ENCODE data around the gene MAP3K5. TPM values are rescaled to one million over a fixed set of nuclear protein-coding genes. Genes with fewer than 3 reads are reported as not detected.

The MAP3K5 gene
- total and polyA plus RNA-seq, 4 experiments from 2014 or later = 7.3 to 31.7 (median 28.8) TPM

DNA sequence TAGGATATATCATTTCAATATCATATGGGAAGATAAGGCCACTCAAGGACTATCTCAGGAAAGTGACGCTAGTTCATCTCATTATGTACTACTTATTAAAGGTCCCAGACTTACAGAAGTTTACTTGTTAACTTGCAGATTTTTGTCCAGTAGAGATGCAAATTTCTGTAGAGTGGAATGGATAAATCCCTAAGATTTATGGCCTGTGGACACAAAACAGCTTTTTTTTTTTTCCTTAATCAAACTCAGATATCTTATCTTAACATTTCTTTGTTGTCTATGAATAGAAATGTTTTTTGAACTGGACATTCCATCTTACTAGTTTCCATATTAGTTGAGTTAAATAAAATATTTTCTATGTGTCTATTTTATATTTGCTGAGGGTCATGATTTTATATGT is 131.6 kb downstream of the MAP3K5 start:
- Mint-ChIP-seq H3K4me1 (peaks cover 0 to 6% (median 0%) of the 10 kb centered on the region in 4 donors), H3K9me3 (no peaks in the 10 kb centered on the region), H3K4me3 (no peak overlapping the region), H3K27ac (no peak overlapping the region), H3K27me3 (no peaks in the 10 kb centered on the region), H3K36me3 (peaks cover 8 to 21% of the 10 kb centered on the region in 2 donors)
- H3K9me3 ChIP-seq (ENCODE audit: control insufficient read depth in 1 of 2, low read length in 2 of 2) = no peaks in the 10 kb centered on the region
- no peaks in the 10 kb centered on the region for H3K27me3 ChIP-seq (ENCODE audit: insufficient read depth, low read length)
- H3K4me3 ChIP-seq (ENCODE audit: low read length in 2 of 2) = no peak overlapping the region
- no peaks in the 10 kb centered on the region for H3K36me3 ChIP-seq (ENCODE audit: insufficient read depth, low read length)
- POLR2A ChIA-PET (ENCODE audit: partially characterized antibody) = interaction anchor here (0.9 kb wide), 1 partner anchor 132 kb away, joined by 4 read pairs; the partner anchor contains the start of gene MAP3K5
- no peaks in the 10 kb centered on the region for H3K4me1 ChIP-seq (ENCODE audit: insufficient read depth, low read length)
- H3K27ac ChIP-seq (ENCODE audit: low read depth, low read length) = no peak overlapping the region
- no peak for DNase-seq
- intact Hi-C loops (cut with micrococcal nuclease) = no loop called here
- CTCF ChIA-PET (ENCODE audit: partially characterized antibody) = interaction anchor here (0.6 kb wide), 1 partner anchor 185 kb away, joined by 3 read pairs; no protein-coding TSS in a partner anchor

DNA sequence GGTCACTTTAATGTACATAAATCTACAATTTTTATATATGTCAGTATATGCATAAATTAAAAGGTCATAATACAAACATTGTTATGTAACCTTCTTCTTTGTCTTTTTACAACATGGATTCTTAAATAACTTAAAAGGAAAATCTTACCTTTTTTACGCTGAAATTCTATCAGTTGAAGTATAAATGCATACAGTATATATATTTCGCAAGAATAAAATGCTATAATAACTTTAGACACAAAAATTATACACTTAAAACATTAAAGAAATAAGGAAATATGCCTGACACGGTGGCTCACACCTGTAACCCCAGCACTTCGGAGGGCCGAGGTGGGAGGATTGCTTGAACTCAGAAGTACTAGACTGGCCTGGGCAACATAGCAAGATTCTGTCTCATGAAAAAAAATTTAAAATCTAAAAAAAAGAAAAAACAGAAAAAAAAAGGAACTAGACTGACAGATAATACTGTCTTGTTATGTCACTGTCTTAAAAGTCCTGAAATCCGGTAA is 132.2 kb downstream of the MAP3K5 start:
- Mint-ChIP-seq H3K9me3 (no peaks in the 10 kb centered on the region), H3K27ac (no peak overlapping the region), H3K36me3 (peaks cover 12 to 24% of the 10 kb centered on the region in 2 donors), H3K4me3 (no peak overlapping the region), H3K4me1 (peaks cover 0 to 6% (median 0%) of the 10 kb centered on the region in 4 donors), H3K27me3 (no peaks in the 10 kb centered on the region)
- Histone ChIP-seq H3K27ac (ENCODE audit: low read depth, low read length) (no peak overlapping the region), H3K36me3 (ENCODE audit: insufficient read depth, low read length) (no peaks in the 10 kb centered on the region), H3K27me3 (ENCODE audit: insufficient read depth, low read length) (no peaks in the 10 kb centered on the region), H3K9me3 (ENCODE audit: control insufficient read depth in 1 of 2, low read length in 2 of 2) (no peaks in the 10 kb centered on the region), H3K4me1 (ENCODE audit: insufficient read depth, low read length) (no peaks in the 10 kb centered on the region), H3K4me3 (ENCODE audit: low read length in 2 of 2) (no peak overlapping the region)
- ChIA-PET CTCF (ENCODE audit: partially characterized antibody) (interaction anchor here (0.6 kb wide), 1 partner anchor 186 kb away, joined by 3 read pairs; no protein-coding TSS in a partner anchor), POLR2A (ENCODE audit: partially characterized antibody) (no interaction called here)
- intact Hi-C loops (cut with micrococcal nuclease) = no loop called here
- no peak for DNase-seq

DNA sequence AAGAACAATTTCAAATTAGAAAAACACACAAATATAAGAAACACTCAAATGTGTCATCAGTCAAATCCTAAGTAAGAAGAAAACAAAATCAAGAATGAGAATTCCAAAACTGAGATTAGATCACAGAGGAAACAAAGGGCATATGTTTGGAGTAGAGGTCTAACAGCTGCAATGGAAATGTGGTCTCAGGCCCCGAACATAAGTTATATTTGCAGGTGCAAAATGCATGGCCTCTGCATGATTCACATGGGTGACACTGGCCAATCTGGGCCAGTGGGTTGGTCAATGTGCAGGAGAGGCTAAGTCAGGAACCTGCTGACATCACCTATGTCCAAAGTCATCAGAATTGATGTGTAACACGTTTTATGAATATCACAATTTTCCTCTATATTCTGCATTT is 133.6 kb downstream of the MAP3K5 start:
- ChIA-PET CTCF (ENCODE audit: partially characterized antibody) (interaction anchor here (1.0 to 1.1 kb wide), 2 partner anchors 15 to 134 kb away, joined by 9 to 10 read pairs; partner anchors contain the start of gene MAP3K5), POLR2A (ENCODE audit: partially characterized antibody) (interaction anchor here (1.1 to 1.7 kb wide), 2 partner anchors 12 to 133 kb away, joined by 3 to 7 read pairs; partner anchors contain the start of gene MAP3K5)
- Mint-ChIP-seq H3K36me3 (peaks cover 17 to 26% of the 10 kb centered on the region in 2 donors), H3K9me3 (peaks cover 0 to 1% (median 0%) of the 10 kb centered on the region in 8 donors), H3K4me1 (peaks cover 0 to 6% (median 0%) of the 10 kb centered on the region in 4 donors), H3K27me3 (no peaks in the 10 kb centered on the region), H3K4me3 (no peak overlapping the region), H3K27ac (no peak overlapping the region)
- no peaks in the 10 kb centered on the region for H3K9me3 ChIP-seq (ENCODE audit: control insufficient read depth in 1 of 2, low read length in 2 of 2)
- no peak overlapping the region for H3K27ac ChIP-seq (ENCODE audit: low read depth, low read length)
- H3K27me3 ChIP-seq (ENCODE audit: insufficient read depth, low read length) = no peaks in the 10 kb centered on the region
- DNase-seq = no peak
- intact Hi-C loops (cut with micrococcal nuclease) = no loop called here
- H3K4me3 ChIP-seq (ENCODE audit: low read length in 2 of 2) = no peak overlapping the region
- H3K36me3 ChIP-seq (ENCODE audit: insufficient read depth, low read length) = no peaks in the 10 kb centered on the region
- no peaks in the 10 kb centered on the region for H3K4me1 ChIP-seq (ENCODE audit: insufficient read depth, low read length)

GRCh38 chr6:136657666-136658065 is 134.6 kb downstream of the MAP3K5 start:
- no peak for DNase-seq
- Histone ChIP-seq H3K4me1 (ENCODE audit: insufficient read depth, low read length) (no peaks in the 10 kb centered on the region), H3K27ac (ENCODE audit: low read depth, low read length) (no peak overlapping the region), H3K27me3 (ENCODE audit: insufficient read depth, low read length) (no peaks in the 10 kb centered on the region), H3K36me3 (ENCODE audit: insufficient read depth, low read length) (no peaks in the 10 kb centered on the region), H3K9me3 (ENCODE audit: control insufficient read depth in 1 of 2, low read length in 2 of 2) (no peaks in the 10 kb centered on the region), H3K4me3 (ENCODE audit: low read length in 2 of 2) (no peak overlapping the region)
- ChIA-PET CTCF (ENCODE audit: partially characterized antibody) (interaction anchor here (1.2 to 1.7 kb wide), 2 partner anchors 13 to 135 kb away, joined by 4 to 12 read pairs; partner anchors contain the start of gene MAP3K5), POLR2A (ENCODE audit: partially characterized antibody) (no interaction called here)
- H3K9me3 Mint-ChIP-seq = peaks cover 0 to 1% (median 0%) of the 10 kb centered on the region in 8 donors
- peaks cover 24 to 34% of the 10 kb centered on the region in 2 donors for H3K36me3 Mint-ChIP-seq
- H3K4me3 Mint-ChIP-seq = no peak overlapping the region
- intact Hi-C loops (cut with micrococcal nuclease) = no loop called here
- H3K27ac Mint-ChIP-seq = peak overlapping the region in 2 of 7 donors; percentile 25 to 51
- H3K27me3 Mint-ChIP-seq = no peaks in the 10 kb centered on the region
- peaks cover 0 to 5% (median 0%) of the 10 kb centered on the region in 4 donors for H3K4me1 Mint-ChIP-seq

- POLR2A ChIA-PET (ENCODE audit: partially characterized antibody) = no interaction called here
Measured at GRCh38 chr6:136656121-136656520, 136.2 kb downstream of the MAP3K5 start.

GRCh38 chr6:136655239-136656014 is 136.8 kb downstream of the MAP3K5 start:
- peaks cover 0 to 5% (median 0%) of the 10 kb centered on the region in 4 donors for H3K4me1 Mint-ChIP-seq
- Histone ChIP-seq H3K27me3 (ENCODE audit: insufficient read depth, low read length) (no peaks in the 10 kb centered on the region), H3K36me3 (ENCODE audit: insufficient read depth, low read length) (peaks cover under 1% of the 10 kb centered on the region), H3K27ac (ENCODE audit: low read depth, low read length) (no peak overlapping the region), H3K4me1 (ENCODE audit: insufficient read depth, low read length) (no peaks in the 10 kb centered on the region), H3K4me3 (ENCODE audit: low read length in 2 of 2) (no peak overlapping the region), H3K9me3 (ENCODE audit: control insufficient read depth in 1 of 2, low read length in 2 of 2) (no peaks in the 10 kb centered on the region)
- H3K4me3 Mint-ChIP-seq = no peak overlapping the region
- POLR2A ChIA-PET (ENCODE audit: partially characterized antibody) = interaction anchor here (0.7 kb wide), 1 partner anchor 137 kb away, joined by 3 read pairs; the partner anchor contains the start of gene MAP3K5
- peak overlapping the region in 2 of 7 donors; percentile 6 to 32 for H3K27ac Mint-ChIP-seq
- intact Hi-C loops (cut with micrococcal nuclease) = no loop called here
- H3K9me3 Mint-ChIP-seq = peaks cover 0 to 1% (median 0%) of the 10 kb centered on the region in 8 donors
- CTCF ChIA-PET (ENCODE audit: partially characterized antibody) = interaction anchor here (1.6 to 3.2 kb wide), 2 partner anchors 11 to 137 kb away, joined by 12 to 27 read pairs; partner anchors contain the start of gene MAP3K5
- no peak for DNase-seq
- peaks cover 27 to 39% of the 10 kb centered on the region in 2 donors for H3K36me3 Mint-ChIP-seq
- no peaks in the 10 kb centered on the region for H3K27me3 Mint-ChIP-seq

More at GRCh38 chr6:136656121-136656520, 136.2 kb downstream of the MAP3K5 start:
- H3K4me3 Mint-ChIP-seq = no peak overlapping the region
- no peaks in the 10 kb centered on the region for H3K27me3 Mint-ChIP-seq
- H3K9me3 Mint-ChIP-seq = peaks cover 0 to 1% (median 0%) of the 10 kb centered on the region in 8 donors
- H3K4me1 ChIP-seq (ENCODE audit: insufficient read depth, low read length) = no peaks in the 10 kb centered on the region
- H3K27me3 ChIP-seq (ENCODE audit: insufficient read depth, low read length) = no peaks in the 10 kb centered on the region
- H3K4me1 Mint-ChIP-seq = peaks cover 0 to 5% (median 0%) of the 10 kb centered on the region in 4 donors
- no peak overlapping the region for H3K27ac ChIP-seq (ENCODE audit: low read depth, low read length)
- intact Hi-C loops (cut with micrococcal nuclease) = no loop called here
- CTCF ChIA-PET (ENCODE audit: partially characterized antibody) = interaction anchor here (1.6 to 3.2 kb wide), 2 partner anchors 12 to 136 kb away, joined by 12 to 27 read pairs; partner anchors contain the start of gene MAP3K5
- H3K36me3 ChIP-seq (ENCODE audit: insufficient read depth, low read length) = no peaks in the 10 kb centered on the region
- H3K27ac Mint-ChIP-seq = peak overlapping the region in 1 of 7 donors; percentile 32
- DNase-seq = no peak
- H3K4me3 ChIP-seq (ENCODE audit: low read length in 2 of 2) = no peak overlapping the region
- peaks cover 27 to 37% of the 10 kb centered on the region in 2 donors for H3K36me3 Mint-ChIP-seq
- no peaks in the 10 kb centered on the region for H3K9me3 ChIP-seq (ENCODE audit: control insufficient read depth in 1 of 2, low read length in 2 of 2)

GRCh38 chr6:136654086-136654485 is 138.2 kb downstream of the MAP3K5 start:
- DNase-seq = no peak
- Histone ChIP-seq H3K36me3 (ENCODE audit: insufficient read depth, low read length) (peaks cover 8% of the 10 kb centered on the region), H3K27me3 (ENCODE audit: insufficient read depth, low read length) (no peaks in the 10 kb centered on the region), H3K4me1 (ENCODE audit: insufficient read depth, low read length) (no peaks in the 10 kb centered on the region), H3K4me3 (ENCODE audit: low read length in 2 of 2) (no peak overlapping the region), H3K27ac (ENCODE audit: low read depth, low read length) (no peak overlapping the region), H3K9me3 (ENCODE audit: control insufficient read depth in 1 of 2, low read length in 2 of 2) (no peaks in the 10 kb centered on the region)
- POLR2A ChIA-PET (ENCODE audit: partially characterized antibody) = no interaction called here
- H3K36me3 Mint-ChIP-seq = peaks cover 27 to 44% of the 10 kb centered on the region in 2 donors
- H3K4me1 Mint-ChIP-seq = peaks cover 0 to 3% (median 0%) of the 10 kb centered on the region in 4 donors
- H3K9me3 Mint-ChIP-seq = peaks cover 0 to 1% (median 0%) of the 10 kb centered on the region in 8 donors
- H3K4me3 Mint-ChIP-seq = no peak overlapping the region
- no peaks in the 10 kb centered on the region for H3K27me3 Mint-ChIP-seq
- H3K27ac Mint-ChIP-seq = no peak overlapping the region
- CTCF ChIA-PET (ENCODE audit: partially characterized antibody) = interaction anchor here (3.2 to 14.9 kb wide), 2 partner anchors 10 to 137 kb away, joined by 27 to 747 read pairs; partner anchors contain the start of gene MAP3K5
- intact Hi-C loops (cut with micrococcal nuclease) = no loop called here
